Stimulated activated CD4-positive, alpha-beta T cell treated with anti-CD3 and anti-CD28 coated beads, Interleukin-1b, Interleukin-23, amount 100 ng/mL, for 48 hours (primary cell): Measurements from ENCODE around the gene NELFCD.
"Not testable (repeated sequence)": the region's sequence is repeated elsewhere in the genome, so short reads cannot be mapped to it uniquely, and the experiment has no call there.

ENCODE experiments used
- DNase-seq: peaks from one replicate; pipeline ENCODE4 v3.0.0-alpha.2; 2020

Gene NELFCD

GRCh38 chr20:59010995-59011873 lies 30.2 kb downstream of the NELFCD start:
- DNase-seq: no peak

GRCh38 chr20:59011874-59012157 lies 30.8 kb downstream of the NELFCD start:
- not testable (repeated sequence) for DNase-seq

GRCh38 chr20:59013031-59013951 lies 32.2 kb downstream of the NELFCD start:
- DNase-seq: no peak

- DNase-seq: no peak
Observed at GRCh38 chr20:59013959-59014608, 33.0 kb downstream of the NELFCD start.

- no peak for DNase-seq
Observed at GRCh38 chr20:59014680-59015389, 33.8 kb downstream of the NELFCD start.

- DNase-seq: no peak
Observed at GRCh38 chr20:59015411-59015810, 34.4 kb downstream of the NELFCD start.

GRCh38 chr20:59015812-59016711 lies 35.0 kb downstream of the NELFCD start:
- no peak for DNase-seq

- DNase-seq: no peak
Observed at GRCh38 chr20:59016795-59017492, 35.9 kb downstream of the NELFCD start.

- no peak for DNase-seq
Observed at GRCh38 chr20:59017493-59018231, 36.6 kb downstream of the NELFCD start.

GRCh38 chr20:59018817-59019216 lies 37.8 kb downstream of the NELFCD start:
- no peak for DNase-seq

- DNase-seq: no peak
Observed at GRCh38 chr20:59019217-59019616, 38.2 kb downstream of the NELFCD start, which contains the start of gene TUBB1. TSS of gene TUBB1 (plus strand) at chr20:59019429. CDS start at chr20:59019523, 94 bp downstream.

GRCh38 chr20:59020938-59021551 lies 40.0 kb downstream of the NELFCD start:
- no peak for DNase-seq

GRCh38 chr20:59022754-59023153 lies 41.7 kb downstream of the NELFCD start:
- no peak for DNase-seq

- DNase-seq: no peak
Observed at GRCh38 chr20:59023616-59024015, 42.6 kb downstream of the NELFCD start.

- DNase-seq: no peak
Observed at GRCh38 chr20:59024111-59024530, 43.1 kb downstream of the NELFCD start.

- DNase-seq: no peak
Observed at GRCh38 chr20:59025086-59025485, 44.0 kb downstream of the NELFCD start.

- no peak for DNase-seq
Observed at GRCh38 chr20:59025511-59025910, 44.5 kb downstream of the NELFCD start.

GRCh38 chr20:59026904-59027740 lies 46.1 kb downstream of the NELFCD start:
- no peak for DNase-seq
